Trophoblast cell (in vitro differentiated cells and primary cell): ENCODE data around the gene POU4F1.

Experiments
- DNase-seq, 2 donors: peaks; one replicate each; pipeline ENCODE4 v3.0.0-alpha.2; 2016
- H2AFZ ChIP-seq: 2 replicates; pipeline ENCODE4 v1.6.1; 2013; ENCODE audit warnings: low read length, moderate library complexity, mild to moderate bottlenecking; ENCODE audit not compliant: insufficient read depth, poor library complexity
- H2AK5ac ChIP-seq: 2 replicates; pipeline ENCODE4 v1.6.1; 2013; ENCODE audit warnings: mild to moderate bottlenecking, low read length
- H2BK120ac ChIP-seq: 2 replicates; pipeline ENCODE4 v1.6.1; 2013; ENCODE audit warnings: low read length, mild to moderate bottlenecking, moderate library complexity; ENCODE audit not compliant: insufficient read depth, poor library complexity
- H2BK12ac ChIP-seq: 2 replicates; pipeline ENCODE4 v1.6.1; 2013; ENCODE audit warnings: mild to moderate bottlenecking, low read length, moderate library complexity
- H2BK5ac ChIP-seq: 2 replicates; pipeline ENCODE4 v1.6.1; 2013; ENCODE audit warnings: low read length, low read depth, moderate library complexity, mild to moderate bottlenecking; ENCODE audit not compliant: poor library complexity
- H3K14ac ChIP-seq: 2 replicates; pipeline ENCODE4 v1.6.1; 2013; ENCODE audit warnings: mild to moderate bottlenecking, low read length
- H3K18ac ChIP-seq: 2 replicates; pipeline ENCODE4 v1.6.1; 2013; ENCODE audit warnings: mild to moderate bottlenecking, low read length
- H3K23ac ChIP-seq: 2 replicates; pipeline ENCODE4 v1.6.1; 2013; ENCODE audit warnings: low read length
- H3K27ac ChIP-seq: 2 replicates; pipeline ENCODE4 v1.5.1; 2013; ENCODE audit warnings: low read depth, mild to moderate bottlenecking, inconsistent platforms, low read length, moderate library complexity
- H3K27me3 ChIP-seq: 2 replicates; pipeline ENCODE4 v1.6.1; 2013; ENCODE audit warnings: inconsistent platforms, mild to moderate bottlenecking, low read length, moderate library complexity; ENCODE audit not compliant: insufficient read depth
- H3K36me3 ChIP-seq, 2 experiments: 1 replicate in 1 of 2; 2 replicates in 1 of 2; pipeline ENCODE4 v1.6.1; 2013; ENCODE audit warnings: low read length in 2 of 2, mild to moderate bottlenecking in 2 of 2, moderate library complexity in 1 of 2; ENCODE audit not compliant: insufficient read depth in 2 of 2, control insufficient read depth in 1 of 2
- H3K4ac ChIP-seq: 2 replicates; pipeline ENCODE4 v1.6.1; 2013; ENCODE audit warnings: low read depth, mild to moderate bottlenecking, low read length, moderate library complexity
- H3K4me1 ChIP-seq, 2 experiments: 1 replicate in 1 of 2; 2 replicates in 1 of 2; pipeline ENCODE4 v1.6.1; 2013; ENCODE audit warnings: low read length in 2 of 2, mild to moderate bottlenecking in 2 of 2, moderate library complexity in 1 of 2; ENCODE audit not compliant: insufficient read depth in 2 of 2, control insufficient read depth in 1 of 2
- H3K4me2 ChIP-seq: 2 replicates; pipeline ENCODE4 v1.6.1; 2013; ENCODE audit warnings: inconsistent platforms, mild to moderate bottlenecking, low read length, moderate library complexity
- H3K4me3 ChIP-seq: 2 replicates; pipeline ENCODE4 v1.5.1; 2013; ENCODE audit warnings: mild to moderate bottlenecking, low read depth, low read length, inconsistent platforms
- H3K79me1 ChIP-seq: one replicate; pipeline ENCODE4 v1.6.1; 2013; ENCODE audit warnings: low read length
- H3K79me2 ChIP-seq: 2 replicates; pipeline ENCODE4 v1.6.1; 2013; ENCODE audit warnings: low read length, mild to moderate bottlenecking; ENCODE audit not compliant: control insufficient read depth, insufficient read depth, poor library complexity
- H3K9ac ChIP-seq: 2 replicates; pipeline ENCODE4 v1.6.1; 2013; ENCODE audit warnings: mild to moderate bottlenecking, low read length
- H3K9me3 ChIP-seq: 2 replicates; pipeline ENCODE4 v1.6.1; 2013; ENCODE audit warnings: low read depth, mild to moderate bottlenecking, control low read depth, inconsistent platforms, low read length; ENCODE audit not compliant: insufficient read depth
- H4K12ac ChIP-seq: 2 replicates; pipeline ENCODE4 v1.6.1; 2013; ENCODE audit warnings: low read depth, mild to moderate bottlenecking, low read length, moderate library complexity
- H4K8ac ChIP-seq: 2 replicates; pipeline ENCODE4 v1.6.1; 2013; ENCODE audit warnings: low read depth, mild to moderate bottlenecking, low read length, moderate library complexity
- H4K91ac ChIP-seq: one replicate; pipeline ENCODE4 v1.6.1; 2013; ENCODE audit warnings: low read depth, mild to moderate bottlenecking, low read length, moderate library complexity
- WGBS: extraction: QIAGEN DNeasy Blood & Tissue Kit; methylation state at CpG from one replicate; pipeline ENCODE4 v1.1.7; 2013; ENCODE audit warnings: missing lambda C conversion rate; ENCODE audit not compliant: insufficient read length, insufficient coverage; ENCODE audit errors: extremely low coverage; 5-methylcytosine and 5-hydroxymethylcytosine counted together

Gene POU4F1

DNA sequence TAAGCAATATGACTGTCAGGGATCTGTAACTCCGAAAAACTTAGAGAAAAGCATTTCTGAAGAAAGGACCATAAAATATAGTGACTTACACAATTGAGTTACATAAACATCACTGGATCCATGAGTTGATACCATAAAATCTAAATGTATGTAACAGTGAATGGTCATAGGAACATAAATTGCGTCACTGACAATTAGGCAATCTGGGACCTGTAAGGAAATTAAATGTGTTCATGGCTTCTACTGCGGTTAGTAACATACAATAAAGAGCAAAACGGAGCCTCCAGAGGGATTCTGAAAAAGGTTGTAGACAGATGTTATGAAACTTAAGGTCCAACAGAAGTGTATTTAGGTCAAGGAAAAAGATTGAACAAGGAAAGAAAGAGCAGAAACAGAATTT lies 27.1 kb downstream of the POU4F1 start:
- H4K8ac ChIP-seq = no peak overlapping the region
- DNase-seq = no peak
- no peak overlapping the region for H4K91ac ChIP-seq
- no peak overlapping the region for H2BK5ac ChIP-seq
- no peak overlapping the region for H3K23ac ChIP-seq
- H3K79me1 ChIP-seq = no peaks in the 10 kb centered on the region
- H2BK120ac ChIP-seq = no peak overlapping the region
- no peak overlapping the region for H2AK5ac ChIP-seq
- no peak overlapping the region for H3K14ac ChIP-seq
- no peak overlapping the region for H3K18ac ChIP-seq
- H3K27me3 ChIP-seq = peaks cover 2% of the 10 kb centered on the region
- no peaks in the 10 kb centered on the region for H3K4me1 ChIP-seq
- no peak overlapping the region for H3K4me3 ChIP-seq
- no peak overlapping the region for H2AFZ ChIP-seq
- no peak overlapping the region for H2BK12ac ChIP-seq
- no peak overlapping the region for H4K12ac ChIP-seq
- H3K27ac ChIP-seq = no peak overlapping the region
- H3K4ac ChIP-seq = no peak overlapping the region
- no peak overlapping the region for H3K4me2 ChIP-seq
- no peak overlapping the region for H3K9ac ChIP-seq
- no peaks in the 10 kb centered on the region for H3K79me2 ChIP-seq
- H3K36me3 ChIP-seq = no peaks in the 10 kb centered on the region
- no CpG with 5 or more reads among the region's 4 CpGs for WGBS
- no peaks in the 10 kb centered on the region for H3K9me3 ChIP-seq

DNA sequence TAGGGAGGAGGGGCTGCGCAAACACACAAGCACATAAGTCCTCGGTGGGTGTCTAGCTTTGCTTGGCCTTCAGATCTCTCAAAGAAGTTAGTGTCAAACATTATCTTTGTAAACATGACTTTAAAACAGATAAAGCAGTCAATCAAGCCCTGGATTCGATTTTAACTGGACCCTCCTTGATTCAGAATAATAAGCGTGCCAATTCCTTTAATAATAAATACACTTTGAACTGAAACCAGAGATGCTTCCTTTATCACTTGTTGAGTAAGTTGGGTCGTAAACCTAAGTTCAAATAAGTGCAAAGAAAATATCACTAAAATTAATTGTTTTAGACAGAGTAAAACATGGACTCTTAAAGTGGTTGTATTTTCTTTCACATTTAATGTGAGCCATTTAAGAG lies 30.9 kb downstream of the POU4F1 start:
- Histone ChIP-seq H2BK120ac (no peak overlapping the region), H3K4ac (no peak overlapping the region), H3K23ac (no peak overlapping the region), H3K18ac (no peak overlapping the region), H3K4me1 (no peaks in the 10 kb centered on the region), H3K14ac (no peak overlapping the region), H3K36me3 (no peaks in the 10 kb centered on the region), H3K27me3 (no peaks in the 10 kb centered on the region), H3K27ac (no peak overlapping the region), H3K79me1 (no peaks in the 10 kb centered on the region), H3K9ac (no peak overlapping the region), H3K79me2 (no peaks in the 10 kb centered on the region), H3K9me3 (no peaks in the 10 kb centered on the region), H2BK12ac (no peak overlapping the region), H4K8ac (no peak overlapping the region), H4K12ac (no peak overlapping the region), H2AFZ (no peak overlapping the region), H2AK5ac (no peak overlapping the region), H3K4me3 (no peak overlapping the region), H3K4me2 (no peak overlapping the region), H4K91ac (no peak overlapping the region), H2BK5ac (no peak overlapping the region)
- no CpG with 5 or more reads among the region's 5 CpGs for WGBS
- no peak for DNase-seq

DNA sequence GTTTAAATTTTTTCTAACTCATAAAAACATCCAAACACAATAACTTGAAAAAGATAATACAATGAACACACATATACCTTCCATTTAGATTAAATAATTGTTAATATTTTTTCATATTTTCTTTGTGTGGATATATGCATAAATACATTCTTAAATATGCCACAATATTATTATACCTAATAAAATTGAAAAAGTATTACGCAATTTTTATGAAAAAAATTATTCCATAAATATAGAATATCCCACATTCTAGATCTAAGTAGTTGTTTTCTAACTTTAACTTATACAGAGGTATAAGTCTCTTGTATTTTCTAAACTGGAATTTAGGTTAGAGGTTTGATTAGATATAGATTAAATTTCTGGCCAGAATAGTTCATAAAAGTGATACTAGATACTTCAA lies 34.3 kb downstream of the POU4F1 start:
- Histone ChIP-seq H3K23ac (no peak overlapping the region), H3K36me3 (no peaks in the 10 kb centered on the region), H4K8ac (no peak overlapping the region), H2AFZ (no peak overlapping the region), H3K79me1 (no peaks in the 10 kb centered on the region), H3K4me1 (no peaks in the 10 kb centered on the region), H2BK5ac (no peak overlapping the region), H4K91ac (no peak overlapping the region), H2BK120ac (no peak overlapping the region), H3K27ac (no peak overlapping the region), H3K79me2 (no peaks in the 10 kb centered on the region), H3K4me2 (no peak overlapping the region), H3K9ac (no peak overlapping the region), H3K14ac (no peak overlapping the region), H3K4ac (no peak overlapping the region), H3K9me3 (no peaks in the 10 kb centered on the region), H3K18ac (no peak overlapping the region), H3K4me3 (no peak overlapping the region), H2BK12ac (no peak overlapping the region), H4K12ac (no peak overlapping the region), H3K27me3 (no peaks in the 10 kb centered on the region), H2AK5ac (no peak overlapping the region)
- no peak for DNase-seq
- WGBS = no CpG with 5 or more reads among the region's 1 CpG

DNA sequence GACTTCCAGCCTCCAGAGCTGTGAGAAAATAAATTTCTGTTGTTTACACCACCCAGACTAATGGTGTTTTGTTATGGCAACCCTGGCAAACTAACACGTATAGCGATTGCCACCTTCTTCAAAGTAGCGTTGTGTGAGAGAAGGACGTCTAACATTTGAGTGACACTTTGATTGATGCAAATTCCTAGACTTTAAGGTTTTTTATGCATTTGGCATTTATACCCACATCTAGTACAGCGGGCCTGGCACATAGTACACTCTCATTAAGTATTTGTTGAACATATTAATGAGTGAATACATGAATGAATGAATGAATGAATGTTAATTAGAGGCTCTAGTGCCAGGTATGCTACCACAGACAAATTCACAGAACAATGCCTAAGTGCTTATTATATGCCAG lies 36.7 kb downstream of the POU4F1 start:
- Histone ChIP-seq H4K91ac (no peak overlapping the region), H2AFZ (no peak overlapping the region), H3K9me3 (no peaks in the 10 kb centered on the region), H2BK120ac (no peak overlapping the region), H3K9ac (no peak overlapping the region), H3K4me3 (no peak overlapping the region), H3K4ac (no peak overlapping the region), H3K4me2 (no peak overlapping the region), H3K27ac (no peak overlapping the region), H3K79me2 (no peaks in the 10 kb centered on the region), H2AK5ac (no peak overlapping the region), H2BK12ac (no peak overlapping the region), H4K8ac (no peak overlapping the region), H4K12ac (no peak overlapping the region), H3K14ac (no peak overlapping the region), H3K4me1 (no peaks in the 10 kb centered on the region), H3K27me3 (no peaks in the 10 kb centered on the region), H2BK5ac (no peak overlapping the region), H3K18ac (no peak overlapping the region), H3K79me1 (no peaks in the 10 kb centered on the region), H3K36me3 (no peaks in the 10 kb centered on the region), H3K23ac (no peak overlapping the region)
- no peak for DNase-seq
- WGBS = no CpG with 5 or more reads among the region's 5 CpGs
